Measurements from ENCODE around the gene WDR33.

Gene WDR33

GRCh38 chr2:127681976-127682857 lies 128.8 kb downstream of the WDR33 start:
- no peaks in the 10 kb centered on the region for H3K9me3 ChIP-seq (ENCODE audit: low read length)
- no peak overlapping the region for H3K9ac ChIP-seq (ENCODE audit: low read length)
- no peaks in the 10 kb centered on the region for H3K27me3 ChIP-seq (ENCODE audit: control insufficient read depth in 1 of 2, insufficient read depth in 2 of 2, low read length in 2 of 2)
- no peak overlapping the region for H3K4me3 ChIP-seq (ENCODE audit: low read depth in 1 of 2, low read length in 2 of 2)
- peak overlapping the region; percentile 90 for H3K27ac ChIP-seq (ENCODE audit: low read depth, low read length)
- H3K4me1 ChIP-seq (ENCODE audit: insufficient read depth, low read length), result peaks cover 53% of the 10 kb centered on the region
- no peaks in the 10 kb centered on the region for H3K36me3 ChIP-seq (ENCODE audit: insufficient read depth, low read length)

GRCh38 chr2:127681288-127681804 lies 129.6 kb downstream of the WDR33 start:
- Histone ChIP-seq H3K9ac (ENCODE audit: low read length) (peak overlapping the region; percentile 10), H3K36me3 (ENCODE audit: insufficient read depth, low read length) (no peaks in the 10 kb centered on the region), H3K9me3 (ENCODE audit: low read length) (no peaks in the 10 kb centered on the region), H3K27me3 (ENCODE audit: control insufficient read depth in 1 of 2, insufficient read depth in 2 of 2, low read length in 2 of 2) (no peaks in the 10 kb centered on the region), H3K27ac (ENCODE audit: low read depth, low read length) (peak overlapping the region; percentile 90), H3K4me3 (ENCODE audit: low read depth in 1 of 2, low read length in 2 of 2) (peak overlapping the region; percentile 11 to 57), H3K4me1 (ENCODE audit: insufficient read depth, low read length) (peaks cover 60% of the 10 kb centered on the region)

GRCh38 chr2:127680706-127681287 lies 130.2 kb downstream of the WDR33 start:
- Histone ChIP-seq H3K9ac (ENCODE audit: low read length) (peak overlapping the region; percentile 10), H3K27ac (ENCODE audit: low read depth, low read length) (peak overlapping the region; percentile 90), H3K4me3 (ENCODE audit: low read depth in 1 of 2, low read length in 2 of 2) (peak overlapping the region; percentile 11 to 57)

GRCh38 chr2:127679680-127680361 lies 131.2 kb downstream of the WDR33 start:
- no peak overlapping the region for H3K9ac ChIP-seq (ENCODE audit: low read length)
- H3K4me3 ChIP-seq (ENCODE audit: low read depth in 1 of 2, low read length in 2 of 2), result no peak overlapping the region
- H3K9me3 ChIP-seq (ENCODE audit: low read length), result no peaks in the 10 kb centered on the region
- peak overlapping the region; percentile 61 for H3K27ac ChIP-seq (ENCODE audit: low read depth, low read length)
- no peaks in the 10 kb centered on the region for H3K36me3 ChIP-seq (ENCODE audit: insufficient read depth, low read length)
- H3K4me1 ChIP-seq (ENCODE audit: insufficient read depth, low read length), result peaks cover 57% of the 10 kb centered on the region
- no peaks in the 10 kb centered on the region for H3K27me3 ChIP-seq (ENCODE audit: control insufficient read depth in 1 of 2, insufficient read depth in 2 of 2, low read length in 2 of 2)

More at GRCh38 chr2:127680706-127681287, 130.2 kb downstream of the WDR33 start:
- Histone ChIP-seq H3K36me3 (ENCODE audit: insufficient read depth, low read length) (no peaks in the 10 kb centered on the region), H3K27me3 (ENCODE audit: control insufficient read depth in 1 of 2, insufficient read depth in 2 of 2, low read length in 2 of 2) (no peaks in the 10 kb centered on the region), H3K9me3 (ENCODE audit: low read length) (no peaks in the 10 kb centered on the region), H3K4me1 (ENCODE audit: insufficient read depth, low read length) (peaks cover 60% of the 10 kb centered on the region)

- H3K4me1 ChIP-seq (ENCODE audit: insufficient read depth, low read length), result peaks cover 57% of the 10 kb centered on the region
- no peaks in the 10 kb centered on the region for H3K36me3 ChIP-seq (ENCODE audit: insufficient read depth, low read length)
- H3K27me3 ChIP-seq (ENCODE audit: control insufficient read depth in 1 of 2, insufficient read depth in 2 of 2, low read length in 2 of 2), result no peaks in the 10 kb centered on the region
- H3K9ac ChIP-seq (ENCODE audit: low read length), result no peak overlapping the region
- no peak overlapping the region for H3K4me3 ChIP-seq (ENCODE audit: low read depth in 1 of 2, low read length in 2 of 2)
- H3K9me3 ChIP-seq (ENCODE audit: low read length), result no peaks in the 10 kb centered on the region
- no peak overlapping the region for H3K27ac ChIP-seq (ENCODE audit: low read depth, low read length)
Measured at GRCh38 chr2:127678991-127679390, 132.0 kb downstream of the WDR33 start.

- no peaks in the 10 kb centered on the region for H3K27me3 ChIP-seq (ENCODE audit: control insufficient read depth in 1 of 2, insufficient read depth in 2 of 2, low read length in 2 of 2)
- H3K4me3 ChIP-seq (ENCODE audit: low read depth in 1 of 2, low read length in 2 of 2), result no peak overlapping the region
- no peaks in the 10 kb centered on the region for H3K9me3 ChIP-seq (ENCODE audit: low read length)
- H3K4me1 ChIP-seq (ENCODE audit: insufficient read depth, low read length), result peaks cover 53% of the 10 kb centered on the region
- no peaks in the 10 kb centered on the region for H3K36me3 ChIP-seq (ENCODE audit: insufficient read depth, low read length)
- H3K27ac ChIP-seq (ENCODE audit: low read depth, low read length), result no peak overlapping the region
- H3K9ac ChIP-seq (ENCODE audit: low read length), result no peak overlapping the region
Measured at GRCh38 chr2:127678531-127678930, 132.4 kb downstream of the WDR33 start.

- Histone ChIP-seq H3K36me3 (ENCODE audit: insufficient read depth, low read length) (peaks cover 10% of the 10 kb centered on the region), H3K9me3 (ENCODE audit: low read length) (no peaks in the 10 kb centered on the region), H3K9ac (ENCODE audit: low read length) (no peak overlapping the region), H3K4me1 (ENCODE audit: insufficient read depth, low read length) (peaks cover 42% of the 10 kb centered on the region), H3K4me3 (ENCODE audit: low read depth in 1 of 2, low read length in 2 of 2) (peak overlapping the region in 1 of 2 donors; percentile 35), H3K27me3 (ENCODE audit: control insufficient read depth in 1 of 2, insufficient read depth in 2 of 2, low read length in 2 of 2) (no peaks in the 10 kb centered on the region), H3K27ac (ENCODE audit: low read depth, low read length) (peak overlapping the region; percentile 77)
Measured at GRCh38 chr2:127676906-127677305, 134.1 kb downstream of the WDR33 start.

GRCh38 chr2:127675331-127676261 lies 135.4 kb downstream of the WDR33 start, which contains the start of gene LIMS2:
Gene LIMS2, minus strand, starts transcription at chr2:127675530. Its CDS starts 506 bp downstream, at chr2:127675024.
- peaks cover 42% of the 10 kb centered on the region for H3K4me1 ChIP-seq (ENCODE audit: insufficient read depth, low read length)
- H3K9ac ChIP-seq (ENCODE audit: low read length), result peak within 1 kb of the TSS; percentile 100
- H3K4me3 ChIP-seq (ENCODE audit: low read depth in 1 of 2, low read length in 2 of 2), result peak within 1 kb of the TSS; percentile 88 to 95
- H3K27ac ChIP-seq (ENCODE audit: low read depth, low read length), result peak within 1 kb of the TSS; percentile 94
- no peaks in the 10 kb centered on the region for H3K9me3 ChIP-seq (ENCODE audit: low read length)
- H3K36me3 ChIP-seq (ENCODE audit: insufficient read depth, low read length), result peaks cover 20% of the 10 kb centered on the region
- no peaks in the 10 kb centered on the region for H3K27me3 ChIP-seq (ENCODE audit: control insufficient read depth in 1 of 2, insufficient read depth in 2 of 2, low read length in 2 of 2)

- H3K4me3 ChIP-seq (ENCODE audit: low read depth in 1 of 2, low read length in 2 of 2), result peak overlapping the region; percentile 88 to 95
- H3K27me3 ChIP-seq (ENCODE audit: control insufficient read depth in 1 of 2, insufficient read depth in 2 of 2, low read length in 2 of 2), result no peaks in the 10 kb centered on the region
- no peaks in the 10 kb centered on the region for H3K9me3 ChIP-seq (ENCODE audit: low read length)
- H3K4me1 ChIP-seq (ENCODE audit: insufficient read depth, low read length), result peaks cover 46% of the 10 kb centered on the region
- peaks cover 24% of the 10 kb centered on the region for H3K36me3 ChIP-seq (ENCODE audit: insufficient read depth, low read length)
- H3K9ac ChIP-seq (ENCODE audit: low read length), result peak overlapping the region; percentile 100
- peak overlapping the region; percentile 94 for H3K27ac ChIP-seq (ENCODE audit: low read depth, low read length)
Measured at GRCh38 chr2:127674241-127675209, 136.4 kb downstream of the WDR33 start.
